A673 (cell line): Measurements from ENCODE around the gene KRT10.

Experiments
- EZH2 ChIP-seq: fragments of 200-600 bp; sonication (generic); IDR thresholded peaks from 2 replicates; pipeline ENCODE4 v1.6.1; 2017; ENCODE audit warnings: borderline replicate concordance, low read depth, mild to moderate bottlenecking, mixed read lengths, antibody characterized with exemption, low read length; ENCODE audit not compliant: poor library complexity, severe bottlenecking
- TF ChIP-seq, protein P1 (sequence below): fragments of 300-800, 200-600 bp; sonication (generic); conservative IDR thresholded peaks from 2 replicates; pipeline ENCODE4 v1.5.1; 2017; ENCODE audit warnings: low read depth, mild to moderate bottlenecking, antibody characterized with exemption, low read length, moderate library complexity, mixed read lengths

DNA sequence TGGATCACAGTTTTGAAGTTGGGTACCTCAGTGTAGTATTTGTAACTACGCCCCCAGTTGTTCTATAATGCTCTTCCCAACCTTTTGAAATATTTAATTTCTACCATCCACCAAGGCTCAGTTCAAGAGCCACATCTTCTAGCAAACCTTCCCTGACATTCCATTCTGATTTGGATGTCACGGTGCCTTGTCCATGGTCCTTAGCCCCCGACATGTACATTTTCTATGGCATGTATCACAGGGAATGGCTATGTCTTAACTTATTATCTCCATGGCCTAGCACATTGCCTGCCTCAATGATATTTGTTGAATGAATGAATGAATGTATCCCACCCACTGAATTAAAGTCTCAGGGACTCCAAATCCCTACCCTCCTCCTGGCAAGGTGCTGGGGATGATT, 16.3 kb downstream of the KRT10 start:
- TF ChIP-seq, protein P1, sequence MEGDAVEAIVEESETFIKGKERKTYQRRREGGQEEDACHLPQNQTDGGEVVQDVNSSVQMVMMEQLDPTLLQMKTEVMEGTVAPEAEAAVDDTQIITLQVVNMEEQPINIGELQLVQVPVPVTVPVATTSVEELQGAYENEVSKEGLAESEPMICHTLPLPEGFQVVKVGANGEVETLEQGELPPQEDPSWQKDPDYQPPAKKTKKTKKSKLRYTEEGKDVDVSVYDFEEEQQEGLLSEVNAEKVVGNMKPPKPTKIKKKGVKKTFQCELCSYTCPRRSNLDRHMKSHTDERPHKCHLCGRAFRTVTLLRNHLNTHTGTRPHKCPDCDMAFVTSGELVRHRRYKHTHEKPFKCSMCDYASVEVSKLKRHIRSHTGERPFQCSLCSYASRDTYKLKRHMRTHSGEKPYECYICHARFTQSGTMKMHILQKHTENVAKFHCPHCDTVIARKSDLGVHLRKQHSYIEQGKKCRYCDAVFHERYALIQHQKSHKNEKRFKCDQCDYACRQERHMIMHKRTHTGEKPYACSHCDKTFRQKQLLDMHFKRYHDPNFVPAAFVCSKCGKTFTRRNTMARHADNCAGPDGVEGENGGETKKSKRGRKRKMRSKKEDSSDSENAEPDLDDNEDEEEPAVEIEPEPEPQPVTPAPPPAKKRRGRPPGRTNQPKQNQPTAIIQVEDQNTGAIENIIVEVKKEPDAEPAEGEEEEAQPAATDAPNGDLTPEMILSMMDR, result no peak
- TF ChIP-seq EZH2, result no peak
